Middle frontal gyrus (tissue), 1 donor: ENCODE results near the gene GRM1.

Experiments used
- DNase-seq: peaks from one replicate; pipeline ENCODE4 v3.0.0-alpha.2; 2015; ENCODE audit warnings: low spot score; ENCODE audit errors: extremely low spot score

The GRM1 gene

GRCh38 chr6:146444189-146444588, 415.3 kb downstream of the GRM1 start:
- no peak for DNase-seq

GRCh38 chr6:146445233-146445632, 416.4 kb downstream of the GRM1 start:
- no peak for DNase-seq

- DNase-seq, result no peak
These were observed 428.0 kb downstream of the GRM1 start for GRCh38 chr6:146456886-146457285.

- DNase-seq, result no peak
These were observed 432.1 kb downstream of the GRM1 start for GRCh38 chr6:146460941-146461340.

- no peak for DNase-seq
These were observed 441.4 kb downstream of the GRM1 start for GRCh38 chr6:146470091-146470770.

GRCh38 chr6:146472918-146473317, 444.1 kb downstream of the GRM1 start:
- no peak for DNase-seq

GRCh38 chr6:146481527-146481926, 452.7 kb downstream of the GRM1 start:
- DNase-seq, result no peak

GRCh38 chr6:146484411-146484810, 455.5 kb downstream of the GRM1 start:
- no peak for DNase-seq
